DOHH2 (cell line): Measurements from ENCODE around the gene DUS2.

Experiments
- EZH2phosphoT487 ChIP-seq: fragments of 200-600 bp; sonication (generic); IDR thresholded peaks from 2 replicates; pipeline ENCODE4 v1.6.1; 2017; ENCODE audit warnings: borderline replicate concordance, mild to moderate bottlenecking, antibody characterized with exemption, low read length, moderate library complexity, mixed read lengths
- TF ChIP-seq, protein P1 (sequence below): fragments of 200-600 bp; sonication (generic); IDR thresholded peaks from one replicate; pipeline ENCODE4 v1.5.1; 2014; ENCODE audit warnings: antibody characterized with exemption, mild to moderate bottlenecking, low read depth, low read length; ENCODE audit not compliant: poor library complexity, severe bottlenecking

GRCh38 chr16:68049449-68049848 lies 26.4 kb downstream of the DUS2 start:
- TF ChIP-seq, protein P1, sequence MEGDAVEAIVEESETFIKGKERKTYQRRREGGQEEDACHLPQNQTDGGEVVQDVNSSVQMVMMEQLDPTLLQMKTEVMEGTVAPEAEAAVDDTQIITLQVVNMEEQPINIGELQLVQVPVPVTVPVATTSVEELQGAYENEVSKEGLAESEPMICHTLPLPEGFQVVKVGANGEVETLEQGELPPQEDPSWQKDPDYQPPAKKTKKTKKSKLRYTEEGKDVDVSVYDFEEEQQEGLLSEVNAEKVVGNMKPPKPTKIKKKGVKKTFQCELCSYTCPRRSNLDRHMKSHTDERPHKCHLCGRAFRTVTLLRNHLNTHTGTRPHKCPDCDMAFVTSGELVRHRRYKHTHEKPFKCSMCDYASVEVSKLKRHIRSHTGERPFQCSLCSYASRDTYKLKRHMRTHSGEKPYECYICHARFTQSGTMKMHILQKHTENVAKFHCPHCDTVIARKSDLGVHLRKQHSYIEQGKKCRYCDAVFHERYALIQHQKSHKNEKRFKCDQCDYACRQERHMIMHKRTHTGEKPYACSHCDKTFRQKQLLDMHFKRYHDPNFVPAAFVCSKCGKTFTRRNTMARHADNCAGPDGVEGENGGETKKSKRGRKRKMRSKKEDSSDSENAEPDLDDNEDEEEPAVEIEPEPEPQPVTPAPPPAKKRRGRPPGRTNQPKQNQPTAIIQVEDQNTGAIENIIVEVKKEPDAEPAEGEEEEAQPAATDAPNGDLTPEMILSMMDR = no peak
- TF ChIP-seq EZH2phosphoT487 = no peak
